ENCODE measurements around the gene PTPRN2. TPM values are rescaled to one million over a fixed set of nuclear protein-coding genes. Genes with fewer than 3 reads are reported as not detected.

The PTPRN2 gene
- total RNA-seq, 1 donor from 2014 or later = 11.4 TPM

DNA sequence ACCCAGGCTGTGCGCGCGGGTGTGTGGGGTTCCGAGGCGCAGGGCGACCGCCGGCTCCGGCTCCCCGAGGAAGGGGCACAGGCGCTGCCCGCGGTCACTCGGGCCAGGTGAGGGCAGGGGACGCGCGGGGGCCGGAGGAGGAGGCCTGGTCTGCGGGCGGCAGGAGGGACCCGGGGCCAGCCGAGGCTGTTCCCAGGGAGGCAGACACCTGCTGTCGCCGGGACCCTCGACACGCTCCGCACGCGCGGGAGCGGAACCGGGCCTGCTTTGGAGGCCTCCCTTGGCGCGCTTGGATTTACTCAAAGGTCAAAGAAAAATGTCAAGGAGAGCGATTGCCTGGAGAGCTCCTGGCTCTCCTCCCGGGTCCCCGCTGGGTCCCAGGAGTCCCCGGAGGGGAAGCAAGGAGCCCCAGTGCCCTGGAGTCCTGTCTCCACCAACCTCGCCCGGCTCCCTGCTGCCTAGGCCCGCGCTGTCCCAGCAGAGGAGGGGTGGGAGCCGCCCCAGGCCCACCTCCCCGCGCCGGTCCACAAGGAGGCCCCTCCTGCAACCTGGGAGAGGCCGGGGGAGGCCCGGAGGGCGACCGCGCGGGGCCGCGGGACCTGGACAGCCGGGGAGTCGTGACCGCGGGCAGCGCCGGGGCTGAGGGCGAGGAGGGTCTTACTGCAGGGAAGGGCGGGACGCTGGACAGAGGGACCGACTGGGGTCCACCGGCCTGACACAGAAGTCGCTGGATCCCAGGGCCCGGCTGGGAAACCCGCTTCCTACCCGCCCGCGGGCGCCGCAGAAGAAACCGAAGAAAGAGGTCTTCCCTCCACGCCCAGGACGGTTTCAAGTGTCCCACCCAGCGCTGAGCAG lies 902.0 kb downstream of the PTPRN2 start:
- H3K36me3 Mint-ChIP-seq (ENCODE audit: insufficient read depth) = no peaks in the 10 kb centered on the region
- no peak overlapping the region for H3K27ac Mint-ChIP-seq
- TF ChIP-seq, protein P1, sequence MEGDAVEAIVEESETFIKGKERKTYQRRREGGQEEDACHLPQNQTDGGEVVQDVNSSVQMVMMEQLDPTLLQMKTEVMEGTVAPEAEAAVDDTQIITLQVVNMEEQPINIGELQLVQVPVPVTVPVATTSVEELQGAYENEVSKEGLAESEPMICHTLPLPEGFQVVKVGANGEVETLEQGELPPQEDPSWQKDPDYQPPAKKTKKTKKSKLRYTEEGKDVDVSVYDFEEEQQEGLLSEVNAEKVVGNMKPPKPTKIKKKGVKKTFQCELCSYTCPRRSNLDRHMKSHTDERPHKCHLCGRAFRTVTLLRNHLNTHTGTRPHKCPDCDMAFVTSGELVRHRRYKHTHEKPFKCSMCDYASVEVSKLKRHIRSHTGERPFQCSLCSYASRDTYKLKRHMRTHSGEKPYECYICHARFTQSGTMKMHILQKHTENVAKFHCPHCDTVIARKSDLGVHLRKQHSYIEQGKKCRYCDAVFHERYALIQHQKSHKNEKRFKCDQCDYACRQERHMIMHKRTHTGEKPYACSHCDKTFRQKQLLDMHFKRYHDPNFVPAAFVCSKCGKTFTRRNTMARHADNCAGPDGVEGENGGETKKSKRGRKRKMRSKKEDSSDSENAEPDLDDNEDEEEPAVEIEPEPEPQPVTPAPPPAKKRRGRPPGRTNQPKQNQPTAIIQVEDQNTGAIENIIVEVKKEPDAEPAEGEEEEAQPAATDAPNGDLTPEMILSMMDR (IDR thresholded peaks at IDR 0.05; ENCODE audit: unreplicated experiment) = no peak
- DNase-seq (ENCODE audit: low spot score, unreplicated experiment) = no peak
- H3K27me3 Mint-ChIP-seq = peaks cover 71% of the 10 kb centered on the region
- H3K4me3 Mint-ChIP-seq (ENCODE audit: low read depth) = no peak overlapping the region
- H3K9me3 Mint-ChIP-seq (ENCODE audit: low read depth) = no peaks in the 10 kb centered on the region
- H3K4me1 Mint-ChIP-seq (ENCODE audit: low read depth) = peaks cover 3% of the 10 kb centered on the region

DNA sequence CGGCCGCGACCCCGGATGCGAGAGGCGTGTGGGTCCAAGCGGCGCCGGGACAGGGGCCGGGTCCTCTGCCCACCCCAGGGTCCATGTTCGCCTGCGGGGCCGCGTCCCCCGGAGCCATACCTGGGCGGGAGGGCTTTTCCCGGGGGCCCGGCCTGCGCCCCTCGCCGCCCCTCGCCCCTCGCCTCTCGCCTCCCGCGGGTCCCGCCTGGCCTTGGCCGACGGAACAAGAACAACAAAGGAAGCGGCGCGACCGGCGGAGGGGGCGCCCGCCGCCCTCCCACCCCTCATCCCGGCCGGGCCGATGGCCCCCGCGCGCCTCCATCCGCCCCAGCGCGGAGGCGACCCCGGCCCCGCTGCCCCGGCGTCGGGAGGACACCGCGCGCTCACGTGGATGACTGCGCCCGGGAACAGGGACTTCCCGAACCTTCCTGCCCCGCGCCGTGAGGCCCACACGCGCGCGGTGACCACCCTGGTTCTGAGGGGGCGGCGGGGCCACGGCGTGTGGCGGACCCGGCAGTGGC lies 902.7 kb downstream of the PTPRN2 start:
- TF ChIP-seq, protein P1 (IDR thresholded peaks at IDR 0.05; ENCODE audit: unreplicated experiment) = no peak
- H3K9me3 Mint-ChIP-seq (ENCODE audit: low read depth) = no peaks in the 10 kb centered on the region
- H3K4me3 Mint-ChIP-seq (ENCODE audit: low read depth) = no peak overlapping the region
- no peak overlapping the region for H3K27ac Mint-ChIP-seq
- H3K36me3 Mint-ChIP-seq (ENCODE audit: insufficient read depth) = no peaks in the 10 kb centered on the region
- peaks cover 74% of the 10 kb centered on the region for H3K27me3 Mint-ChIP-seq
- DNase-seq (ENCODE audit: low spot score, unreplicated experiment) = no peak
- peaks cover 3% of the 10 kb centered on the region for H3K4me1 Mint-ChIP-seq (ENCODE audit: low read depth)

DNA sequence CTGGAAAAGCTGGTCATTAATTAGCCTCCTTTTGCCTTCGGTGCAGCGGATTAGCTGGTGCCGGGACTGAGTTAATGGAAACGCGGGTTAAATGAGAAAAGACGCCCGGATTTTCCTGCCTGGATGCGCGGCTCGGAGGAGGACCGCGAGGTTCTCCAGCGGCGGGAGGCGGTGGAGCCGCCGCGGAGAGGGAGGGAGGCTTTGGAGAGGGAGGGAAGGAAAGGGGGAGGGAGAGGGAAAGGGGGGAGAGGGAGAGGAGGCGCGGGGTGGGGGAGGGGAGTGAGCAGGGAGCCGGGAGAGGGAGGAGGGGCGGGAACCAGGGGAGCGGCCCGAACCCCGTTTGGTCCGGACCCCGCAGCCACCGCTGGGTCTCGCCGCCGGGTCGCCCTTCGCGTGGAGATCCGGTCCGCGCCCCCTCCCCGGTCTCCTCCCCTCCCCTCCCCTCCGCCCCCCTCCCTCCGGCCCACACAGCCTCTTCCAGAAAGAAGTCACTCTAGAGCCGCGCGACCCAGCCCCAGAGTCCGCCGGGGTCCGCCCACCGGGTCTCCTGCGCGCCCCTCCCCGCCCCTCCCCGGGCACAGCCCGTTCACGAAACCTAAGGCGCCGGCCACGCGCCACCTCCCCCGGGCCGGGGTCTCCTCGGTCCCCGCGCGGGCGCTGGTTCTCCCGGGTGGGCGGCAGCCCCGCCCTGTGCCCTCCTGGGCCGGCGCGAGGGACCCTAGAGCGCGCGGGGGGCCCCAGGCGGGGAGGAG lies 903.3 kb downstream of the PTPRN2 start:
- peaks cover 77% of the 10 kb centered on the region for H3K27me3 Mint-ChIP-seq
- peak overlapping the region; percentile 16 for H3K4me3 Mint-ChIP-seq (ENCODE audit: low read depth)
- peaks cover 3% of the 10 kb centered on the region for H3K4me1 Mint-ChIP-seq (ENCODE audit: low read depth)
- H3K36me3 Mint-ChIP-seq (ENCODE audit: insufficient read depth) = no peaks in the 10 kb centered on the region
- no peaks in the 10 kb centered on the region for H3K9me3 Mint-ChIP-seq (ENCODE audit: low read depth)
- no peak overlapping the region for H3K27ac Mint-ChIP-seq
- no peak for DNase-seq (ENCODE audit: low spot score, unreplicated experiment)
- TF ChIP-seq, protein P1 (IDR thresholded peaks at IDR 0.05; ENCODE audit: unreplicated experiment) = no peak

DNA sequence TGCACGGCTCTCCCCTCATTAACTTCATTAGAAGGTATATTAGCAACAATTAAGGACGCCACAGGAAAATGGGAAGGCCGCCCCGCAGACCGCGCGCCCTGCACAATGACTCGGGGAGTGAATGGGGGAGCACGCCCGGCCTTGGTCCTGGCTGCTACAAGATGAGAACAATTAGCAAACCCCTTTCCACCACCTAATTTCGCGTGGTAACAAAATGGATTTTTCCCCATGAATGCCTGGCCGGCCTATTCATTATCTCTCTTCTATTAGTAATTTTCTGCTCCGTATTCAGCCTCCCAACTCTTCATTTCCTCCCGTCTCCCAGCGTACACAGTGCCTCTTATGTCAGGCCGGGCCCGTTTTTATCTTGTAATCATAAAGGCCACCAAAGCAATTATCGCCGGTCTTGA lies 903.9 kb downstream of the PTPRN2 start:
- peaks cover 3% of the 10 kb centered on the region for H3K4me1 Mint-ChIP-seq (ENCODE audit: low read depth)
- TF ChIP-seq, protein P1 (IDR thresholded peaks at IDR 0.05; ENCODE audit: unreplicated experiment) = no peak
- H3K9me3 Mint-ChIP-seq (ENCODE audit: low read depth) = no peaks in the 10 kb centered on the region
- no peak for DNase-seq (ENCODE audit: low spot score, unreplicated experiment)
- H3K36me3 Mint-ChIP-seq (ENCODE audit: insufficient read depth) = no peaks in the 10 kb centered on the region
- H3K4me3 Mint-ChIP-seq (ENCODE audit: low read depth) = peak overlapping the region; percentile 16
- H3K27ac Mint-ChIP-seq = no peak overlapping the region
- H3K27me3 Mint-ChIP-seq = peaks cover 82% of the 10 kb centered on the region
